ENCODE measurements around the gene TUBA4B.
A peak's percentile ranks its signal among the peaks of the same experiment; 100 is the strongest.
"Not testable (repeated sequence)": the region's sequence is repeated elsewhere in the genome, so short reads cannot be mapped to it uniquely, and the experiment has no call there.

Gene TUBA4B

DNA sequence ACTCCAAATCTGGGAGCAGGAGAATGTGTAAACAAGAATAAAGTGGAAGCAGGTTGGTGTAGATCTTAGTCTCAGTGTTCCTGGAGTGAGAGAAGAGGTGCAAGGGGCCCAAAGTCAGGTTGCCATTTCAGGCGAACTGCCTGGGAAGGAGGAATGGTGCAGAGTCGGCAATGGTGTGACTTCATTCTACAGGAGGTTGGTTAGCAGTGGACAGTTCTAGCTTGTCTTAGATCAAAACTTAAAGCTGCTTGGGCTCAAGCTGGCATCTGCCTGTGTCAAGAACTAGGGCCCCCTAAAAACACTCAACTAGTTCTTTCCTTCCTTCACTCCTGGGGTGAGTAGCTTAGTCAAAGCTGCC lies 4.2 kb upstream of the TUBA4B start:
- no peak for DNase-seq

- DNase-seq, result peak; percentile 65
These were observed 3.7 kb upstream of the TUBA4B start for GRCh38 chr2:219249203-219249980.

- DNase-seq, result no peak
These were observed 2.8 kb upstream of the TUBA4B start for GRCh38 chr2:219250049-219250781.

GRCh38 chr2:219251656-219252055 lies 1.4 kb upstream of the TUBA4B start:
- DNase-seq, result no peak

- peak; percentile 55 for DNase-seq
These were observed 959 bp upstream of the TUBA4B start for GRCh38 chr2:219252084-219252483.

- no peak for DNase-seq
These were observed 508 bp upstream of the TUBA4B start for GRCh38 chr2:219252570-219252899.

GRCh38 chr2:219253753-219254589 lies 928 bp downstream of the TUBA4B start, which contains the start of gene TUBA4A:
Gene TUBA4A (minus strand): TSS chr2:219253918. CDS start chr2:219253858, 60 bp downstream.
- peak; percentile 88 for DNase-seq

DNA sequence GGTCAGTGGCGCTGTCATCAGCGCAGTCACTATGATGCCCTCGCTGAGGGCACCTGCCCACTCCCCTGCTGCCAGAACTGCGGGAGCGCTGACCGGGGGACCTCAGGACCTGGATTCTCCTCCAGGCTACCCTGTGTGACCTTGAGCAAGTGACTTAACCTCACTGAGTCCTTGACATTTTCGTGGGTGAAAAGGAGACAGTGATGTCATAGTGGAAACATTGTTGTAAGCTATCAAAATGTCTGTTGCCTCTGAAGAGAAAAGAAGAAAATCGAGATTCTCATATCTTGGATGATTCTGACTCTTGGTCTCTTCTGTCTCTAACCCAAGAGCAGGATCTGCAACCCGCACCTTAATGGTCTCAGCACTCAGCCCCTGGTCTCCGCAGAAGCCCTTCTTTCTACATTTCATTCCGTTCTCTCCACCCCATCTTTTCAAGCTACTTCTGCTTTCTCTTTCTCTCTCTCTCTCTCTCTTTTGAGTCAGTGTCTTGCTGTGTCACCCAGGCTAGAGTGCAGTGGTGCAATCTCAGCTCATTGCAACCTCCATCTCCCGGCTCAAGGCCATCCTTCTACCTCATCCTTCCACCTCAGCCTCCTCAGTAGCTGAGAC lies 1.7 kb downstream of the TUBA4B start:
- DNase-seq, result peak; percentile 60

- DNase-seq, result not testable (repeated sequence)
These were observed 5.9 kb downstream of the TUBA4B start for GRCh38 chr2:219258942-219259341.

GRCh38 chr2:219261024-219261855 lies 8.2 kb downstream of the TUBA4B start:
- no peak for DNase-seq

DNA sequence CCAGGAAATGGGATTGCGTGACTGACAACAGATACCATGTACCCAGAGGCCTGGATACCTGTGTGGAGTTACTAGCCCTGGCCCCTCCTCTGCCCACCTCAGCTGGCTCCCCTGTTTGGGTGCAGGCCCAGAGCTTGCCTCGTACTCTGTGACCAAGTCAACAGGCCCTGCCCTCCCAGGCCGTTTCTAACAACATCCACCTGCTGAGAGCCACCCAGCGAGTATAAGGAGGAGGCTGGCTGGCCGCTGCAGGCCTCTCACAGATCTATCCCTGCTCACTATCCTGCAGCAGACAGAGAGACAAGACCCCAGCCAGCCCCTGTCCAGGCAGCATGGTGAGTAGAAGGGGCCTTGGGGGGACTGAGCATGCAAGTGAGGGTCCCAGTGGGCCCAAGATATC lies 13.2 kb downstream of the TUBA4B start:
- DNase-seq, result no peak

DNA sequence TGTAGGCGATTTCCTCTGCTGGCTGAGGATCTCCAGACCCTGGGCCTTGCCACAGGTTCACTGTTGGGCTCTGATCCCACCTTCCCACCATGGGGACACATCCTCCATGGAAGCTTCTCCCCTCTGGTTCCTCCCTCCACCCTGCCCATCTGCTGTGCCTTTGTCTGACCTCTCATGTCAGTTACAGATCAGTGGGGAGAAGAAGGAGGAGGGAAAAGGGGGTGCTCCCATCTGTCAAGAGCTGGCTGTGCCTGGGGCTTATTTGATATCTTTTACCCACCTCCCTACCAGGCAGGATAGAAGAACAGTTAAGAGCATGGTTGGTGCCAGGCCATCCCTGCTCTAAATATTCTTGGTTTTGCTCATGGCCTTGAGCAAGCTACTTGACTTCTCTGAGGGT lies 13.8 kb downstream of the TUBA4B start:
- no peak for DNase-seq

GRCh38 chr2:219268294-219268693 lies 15.3 kb downstream of the TUBA4B start:
- DNase-seq, result no peak

GRCh38 chr2:219269362-219270054 lies 16.5 kb downstream of the TUBA4B start:
- no peak for DNase-seq

GRCh38 chr2:219270055-219270372 lies 17.0 kb downstream of the TUBA4B start:
- DNase-seq, result no peak

GRCh38 chr2:219271021-219271420 lies 18.0 kb downstream of the TUBA4B start:
- DNase-seq, result no peak

GRCh38 chr2:219272356-219272755 lies 19.3 kb downstream of the TUBA4B start:
- no peak for DNase-seq

DNA sequence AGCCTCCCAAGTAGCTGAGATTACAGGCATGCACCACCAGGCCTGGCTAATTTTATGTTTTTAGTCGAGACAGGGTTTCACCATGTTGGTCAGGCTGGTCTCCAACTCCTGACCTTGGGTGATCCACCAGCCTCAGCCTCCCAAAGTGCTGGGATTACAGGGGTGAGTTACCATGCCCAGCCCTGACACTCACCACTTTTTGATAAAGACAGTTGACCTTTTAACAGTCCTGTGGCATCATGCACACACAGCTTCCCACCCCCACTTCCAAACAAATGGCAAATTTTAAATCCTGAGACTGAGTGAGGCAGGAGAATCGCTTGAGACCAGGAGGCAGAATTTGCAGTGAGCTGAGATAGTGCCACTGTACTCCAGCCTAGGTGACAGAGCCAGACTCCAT lies 20.0 kb downstream of the TUBA4B start:
- DNase-seq, result no peak

DNA sequence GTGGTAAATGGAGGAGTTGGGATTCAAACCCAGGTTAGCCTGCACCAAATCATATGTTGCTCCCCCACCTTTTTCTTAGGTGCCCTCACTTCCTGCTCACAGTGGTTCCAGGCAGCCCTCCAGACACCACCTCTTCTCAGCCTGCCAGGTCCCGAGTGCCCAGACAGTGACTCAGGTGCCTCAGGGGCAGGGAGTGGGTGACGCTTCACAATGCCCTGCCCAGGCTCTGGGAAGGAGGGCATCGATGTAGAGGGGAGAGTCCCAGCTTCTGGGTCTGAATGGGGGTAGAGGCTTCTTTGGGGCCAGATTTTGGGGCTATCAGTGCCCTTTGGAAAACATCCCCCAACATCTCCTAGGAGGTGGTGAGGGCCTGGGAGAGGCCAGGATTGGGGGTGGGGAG lies 20.9 kb downstream of the TUBA4B start:
- DNase-seq, result no peak

GRCh38 chr2:219274361-219274921 lies 21.4 kb downstream of the TUBA4B start:
- DNase-seq, result no peak
